Smooth muscle cell (in vitro differentiated cells): Measurements from ENCODE around the gene MBP. TPM values are rescaled to one million over a fixed set of nuclear protein-coding genes. Genes with fewer than 3 reads are reported as not detected.

Source experiments
- DNase-seq: peaks from one replicate; lab custom pipeline; 2025; ENCODE audit not compliant: unreplicated experiment; lab: John Stamatoyannopoulos, UW
- H2AFZ ChIP-seq: fragments of 200-600 bp; sonication (generic); 2 replicates; pipeline ENCODE4 v1.6.0; 2016; ENCODE audit warnings: antibody characterized with exemption, low read depth, mild to moderate bottlenecking
- H3F3A ChIP-seq: fragments of 200-600 bp; sonication (generic); 2 replicates; pipeline ENCODE4 v1.6.0; 2017; ENCODE audit warnings: antibody characterized with exemption, low read depth
- H3K27ac ChIP-seq: fragments of 200-600 bp; sonication (generic); 2 replicates; pipeline ENCODE4 v1.5.1; 2016; ENCODE audit warnings: low read depth, mild to moderate bottlenecking
- H3K27me3 ChIP-seq: fragments of 200-600 bp; sonication (generic); 2 replicates; pipeline ENCODE4 v1.6.1; 2016; ENCODE audit warnings: low read depth, mild to moderate bottlenecking
- H3K36me3 ChIP-seq: fragments of 200-600 bp; sonication (generic); 2 replicates; pipeline ENCODE4 v1.5.1; 2016; ENCODE audit warnings: low read depth
- H3K4me1 ChIP-seq: fragments of 200-600 bp; sonication (generic); 2 replicates; pipeline ENCODE4 v1.5.1; 2016; ENCODE audit warnings: low read depth
- H3K4me2 ChIP-seq: fragments of 200-600 bp; sonication (generic); 2 replicates; pipeline ENCODE4 v1.6.0; 2016; ENCODE audit warnings: mild to moderate bottlenecking
- H3K4me3 ChIP-seq: fragments of 200-600 bp; sonication (generic); 2 replicates; pipeline ENCODE4 v1.5.1; 2016; ENCODE audit warnings: mild to moderate bottlenecking
- H3K79me2 ChIP-seq: fragments of 200-600 bp; sonication (generic); 2 replicates; pipeline ENCODE4 v1.6.0; 2016; ENCODE audit warnings: low read depth, mild to moderate bottlenecking
- H3K9ac ChIP-seq: fragments of 200-600 bp; sonication (generic); 2 replicates; pipeline ENCODE4 v1.6.0; 2016; ENCODE audit warnings: low read depth
- H3K9me3 ChIP-seq: fragments of 200-600 bp; sonication (generic); replicated peaks from 2 replicates; pipeline ENCODE4 v1.5.1; 2016; ENCODE audit warnings: low read depth
- H4K20me1 ChIP-seq: fragments of 200-600 bp; sonication (generic); 2 replicates; pipeline ENCODE4 v1.6.0; 2016; ENCODE audit warnings: low read depth
- CTCF ChIP-seq: fragments of 200-600 bp; sonication (generic); IDR thresholded peaks from 2 replicates; pipeline ENCODE4 v1.5.1; 2017; ENCODE audit warnings: borderline replicate concordance, mild to moderate bottlenecking, antibody characterized with exemption; ENCODE audit not compliant: insufficient read depth, poor library complexity, severe bottlenecking
- WGBS: methylation state at CpG from one replicate; pipeline ENCODE4 v1.1.7; 2016; ENCODE audit warnings: low lambda C conversion rate; 5-methylcytosine and 5-hydroxymethylcytosine counted together
- polyA plus RNA-seq: library from polyadenylated mRNA; unstranded; fragments of >200 nt; fragmentation: Nextera tagmentation; extraction: Ambion mirVana; gene quantifications from 2 replicates; pipeline ENCODE4 v1.2.1, GENCODE V29; 2016
- total RNA-seq: library from RNA; depleted of rRNA; stranded (reverse); fragments of >200 nt; gene quantifications from 2 replicates; pipeline ENCODE4 v1.2.3, GENCODE V29; 2014

The MBP gene
- total and polyA plus RNA-seq, 2 experiments from 2014 or later, result 1.4 to 5.1 TPM

GRCh38 chr18:76985951-76986236 is 146.7 kb downstream of the MBP start:
- Histone ChIP-seq H3K27ac (no peak overlapping the region), H4K20me1 (no peaks in the 10 kb centered on the region), H2AFZ (no peak overlapping the region), H3K4me2 (no peak overlapping the region), H3K27me3 (no peaks in the 10 kb centered on the region), H3K9me3 (no peaks in the 10 kb centered on the region), H3K79me2 (no peaks in the 10 kb centered on the region), H3F3A (no peaks in the 10 kb centered on the region), H3K4me3 (no peak overlapping the region), H3K36me3 (no peaks in the 10 kb centered on the region), H3K4me1 (no peaks in the 10 kb centered on the region), H3K9ac (no peak overlapping the region)
- no peak for TF ChIP-seq CTCF
- DNase-seq, result no peak
- 96% methylated on average over 9 of the region's 9 CpGs for WGBS

- Histone ChIP-seq H3K4me1 (no peaks in the 10 kb centered on the region), H3K9ac (no peak overlapping the region), H3K79me2 (no peaks in the 10 kb centered on the region), H2AFZ (no peak overlapping the region), H3K4me2 (no peak overlapping the region), H3K4me3 (no peak overlapping the region), H3K27me3 (no peaks in the 10 kb centered on the region), H3K36me3 (no peaks in the 10 kb centered on the region), H4K20me1 (no peaks in the 10 kb centered on the region), H3K27ac (no peak overlapping the region), H3K9me3 (no peaks in the 10 kb centered on the region), H3F3A (no peaks in the 10 kb centered on the region)
- TF ChIP-seq CTCF, result no peak
- DNase-seq, result no peak
- WGBS, result 95% methylated on average over 27 of the region's 27 CpGs
Measured at GRCh38 chr18:76985156-76985950, 147.2 kb downstream of the MBP start.

GRCh38 chr18:76984193-76985155 is 148.1 kb downstream of the MBP start:
- Histone ChIP-seq H3K27me3 (no peaks in the 10 kb centered on the region), H3K9ac (no peak overlapping the region), H3K4me3 (no peak overlapping the region), H3F3A (no peaks in the 10 kb centered on the region), H3K4me1 (no peaks in the 10 kb centered on the region), H3K4me2 (no peak overlapping the region), H3K36me3 (no peaks in the 10 kb centered on the region), H3K27ac (no peak overlapping the region), H4K20me1 (no peaks in the 10 kb centered on the region), H2AFZ (no peak overlapping the region), H3K9me3 (no peaks in the 10 kb centered on the region), H3K79me2 (no peaks in the 10 kb centered on the region)
- 95% methylated on average over 40 of the region's 40 CpGs for WGBS
- no peak for DNase-seq
- TF ChIP-seq CTCF, result no peak
